CD1c-positive myeloid dendritic cell (primary cell): ENCODE data around the gene LRMDA.
A peak's percentile ranks its signal among the peaks of the same experiment; 100 is the strongest.

ENCODE experiments used
- DNase-seq: peaks from one replicate; pipeline ENCODE4 v3.0.0-alpha.2; 2016; ENCODE audit errors: extremely low spot score

The LRMDA gene

DNA sequence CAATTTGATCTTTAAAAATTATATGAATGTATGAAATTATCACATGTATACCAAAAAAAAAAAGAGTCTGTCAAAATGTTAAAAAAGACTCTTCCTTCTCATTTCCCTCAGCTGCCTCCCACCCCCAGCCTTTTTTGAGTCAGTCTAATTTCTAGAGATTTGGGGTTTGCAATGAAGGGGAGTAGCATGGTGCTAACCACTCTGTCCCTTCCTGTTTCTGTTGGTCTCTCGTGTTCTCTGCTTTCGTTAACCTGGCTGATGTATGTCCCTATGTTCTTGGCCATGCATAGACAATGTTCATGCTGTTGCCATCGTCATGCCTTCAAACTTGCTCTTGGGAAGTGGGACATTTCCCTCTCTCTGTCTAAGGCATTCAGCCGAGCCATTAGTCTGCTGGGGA, 474.1 kb downstream of the LRMDA start:
- no peak for DNase-seq

DNA sequence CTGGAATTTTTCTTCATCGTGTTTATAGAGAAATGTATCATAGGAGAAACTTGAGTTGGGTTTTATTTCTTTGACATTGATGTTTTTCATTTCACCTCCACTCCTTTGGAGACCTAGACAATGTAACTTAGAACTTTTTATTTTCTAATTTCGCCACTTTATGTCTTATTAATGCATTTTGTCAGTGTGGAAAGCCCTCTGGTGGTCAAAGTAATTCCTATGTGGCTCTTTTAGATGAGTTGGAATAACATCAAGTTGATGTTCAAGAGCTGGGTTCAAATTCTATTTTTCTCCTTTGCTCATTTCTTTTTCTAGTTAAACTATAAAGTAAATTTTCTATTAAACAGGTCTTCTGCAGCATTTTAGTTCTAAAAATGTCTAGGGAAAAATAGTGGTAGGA, 478.6 kb downstream of the LRMDA start:
- DNase-seq = peak; percentile 6

DNA sequence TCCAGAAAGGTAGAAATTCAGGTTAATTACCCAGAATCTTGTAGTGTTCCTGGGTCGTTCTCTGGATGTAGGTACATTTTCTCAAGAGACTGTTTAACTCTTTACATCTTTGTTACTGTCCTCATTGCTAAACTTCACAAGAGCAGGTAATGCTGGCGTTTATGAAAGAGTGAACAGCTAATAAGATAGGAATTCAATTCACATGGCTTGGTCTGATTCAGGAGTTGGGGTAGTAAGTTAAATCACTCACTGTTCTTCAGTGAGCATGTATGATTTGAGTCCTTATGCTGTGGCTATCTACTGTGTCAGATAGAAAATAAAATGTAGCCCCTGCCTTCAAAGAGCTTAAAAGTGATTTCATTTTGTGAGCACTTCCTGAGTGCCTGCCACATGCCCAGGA, 480.0 kb downstream of the LRMDA start:
- no peak for DNase-seq

DNA sequence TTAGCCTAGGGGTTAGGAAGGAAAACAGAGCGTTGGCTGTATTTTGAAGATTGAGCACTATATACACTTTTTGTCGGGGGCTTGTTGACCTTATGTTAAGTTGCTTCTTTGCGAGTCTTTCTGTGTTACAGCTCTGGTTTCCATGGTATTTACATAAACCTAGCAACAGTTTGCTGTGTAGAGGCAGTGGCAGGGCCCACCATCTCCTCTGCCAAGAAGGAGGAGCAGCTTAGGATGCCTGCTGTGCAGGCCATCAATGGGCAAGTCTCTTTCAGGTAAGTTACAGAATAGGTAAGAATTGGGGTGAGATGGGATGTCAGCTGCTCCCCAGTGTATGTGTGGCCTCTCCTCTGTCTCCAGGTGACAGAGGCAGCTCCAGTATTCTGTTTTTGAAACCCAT, 485.5 kb downstream of the LRMDA start:
- DNase-seq = no peak

DNA sequence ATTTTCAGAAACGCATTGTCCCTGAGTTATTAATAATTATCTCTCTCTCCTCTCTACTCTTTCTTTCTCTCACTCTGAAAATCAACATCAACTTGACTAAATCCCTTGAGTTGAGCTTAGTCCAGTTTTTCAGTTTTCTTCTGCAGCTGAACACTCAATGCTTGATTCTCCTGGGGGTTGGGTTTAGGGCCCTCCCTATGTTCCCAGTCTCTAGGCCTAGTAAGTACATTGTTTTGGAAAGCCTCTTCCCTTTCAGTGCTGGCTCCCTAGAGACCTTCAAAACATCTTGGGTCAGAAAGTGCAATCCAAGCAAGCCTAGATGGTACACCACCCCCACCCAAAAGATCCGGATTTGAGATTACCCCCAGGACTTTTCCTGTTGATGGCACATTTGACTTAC, 488.5 kb downstream of the LRMDA start:
- DNase-seq = no peak

DNA sequence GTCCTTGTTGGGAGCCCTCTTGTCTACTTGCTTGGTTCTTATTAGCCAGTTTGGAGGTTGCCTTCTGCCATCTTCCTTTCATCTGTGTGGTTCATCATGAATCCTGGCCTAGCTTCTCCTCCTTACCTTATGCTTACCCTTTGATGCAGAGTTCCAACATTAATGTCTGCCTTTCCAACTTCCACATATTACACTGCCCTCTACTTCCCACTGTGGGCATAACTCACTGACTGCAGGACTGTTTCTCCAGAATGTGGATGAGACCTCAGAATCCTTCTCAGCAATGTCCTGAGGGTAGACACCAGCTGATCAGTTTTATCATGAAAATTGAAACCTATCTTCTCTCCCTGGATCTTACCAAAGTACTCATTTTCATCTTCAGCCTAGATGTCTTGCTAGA, 491.0 kb downstream of the LRMDA start:
- no peak for DNase-seq

DNA sequence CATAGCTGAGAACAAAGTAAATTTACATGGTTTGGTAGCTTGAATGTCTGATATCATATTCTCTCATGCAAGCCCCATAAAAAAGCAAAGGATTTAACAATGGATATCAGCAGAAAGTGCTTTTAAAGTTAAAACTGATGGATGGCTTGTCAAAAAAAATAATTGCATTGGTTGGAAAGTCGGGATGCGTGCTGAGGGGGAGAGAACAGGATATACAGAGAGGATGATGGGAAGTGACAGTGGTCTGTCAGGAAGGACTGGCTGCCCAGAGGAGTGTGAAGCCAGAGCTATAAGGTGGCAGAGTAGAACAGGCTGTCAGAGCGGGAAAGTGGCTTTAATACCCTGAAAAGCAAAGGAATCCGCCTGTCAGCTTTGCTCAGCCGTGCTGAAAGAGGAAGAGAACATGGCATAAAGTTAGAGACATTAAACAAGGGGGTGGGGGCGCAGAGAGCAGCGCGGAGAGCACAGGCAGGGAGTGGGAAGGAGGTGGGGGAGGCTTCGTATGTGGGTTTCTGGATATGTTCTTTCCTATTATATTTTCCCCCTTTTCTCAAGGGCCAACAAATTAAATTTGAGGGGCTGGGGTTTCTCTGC, 493.0 kb downstream of the LRMDA start:
- no peak for DNase-seq

DNA sequence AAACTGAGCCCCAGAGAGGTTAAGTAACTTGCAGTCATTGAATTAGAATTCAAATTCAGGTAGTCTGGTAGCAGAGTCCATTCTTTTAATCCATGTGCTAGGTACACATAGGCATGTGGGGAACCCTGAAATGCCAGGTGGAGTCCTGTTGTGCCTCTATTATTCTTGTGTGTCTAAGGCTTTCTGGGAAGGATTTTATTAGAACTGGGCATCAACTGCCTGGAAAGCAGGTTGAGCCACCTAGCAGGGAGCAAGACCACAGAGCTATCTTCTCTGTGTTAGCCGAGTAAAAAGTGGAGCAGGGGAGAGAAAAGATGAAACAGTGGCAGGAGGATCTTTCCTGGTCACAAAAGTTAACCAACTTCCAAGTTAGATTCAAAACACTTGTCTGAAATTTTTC, 494.6 kb downstream of the LRMDA start:
- DNase-seq = no peak

DNA sequence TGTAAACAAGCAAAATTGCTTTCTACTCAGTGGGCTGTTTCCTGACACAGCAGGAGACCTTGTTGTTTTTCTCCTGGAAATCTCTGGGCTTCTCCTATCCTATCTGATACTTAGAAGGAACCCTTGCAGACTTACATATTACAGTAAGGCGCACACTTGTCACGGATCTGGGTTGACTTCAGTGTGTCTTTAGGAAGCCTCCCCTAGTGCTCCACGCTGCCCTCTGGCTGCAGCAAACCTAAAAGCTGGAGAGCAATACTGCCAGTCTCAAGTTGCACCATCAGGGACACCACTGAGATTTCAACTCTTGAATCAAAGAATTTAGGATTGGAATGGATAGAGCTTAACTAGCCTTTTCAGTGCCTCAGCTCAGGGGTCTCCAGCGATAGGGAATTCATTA, 495.3 kb downstream of the LRMDA start:
- DNase-seq = no peak

DNA sequence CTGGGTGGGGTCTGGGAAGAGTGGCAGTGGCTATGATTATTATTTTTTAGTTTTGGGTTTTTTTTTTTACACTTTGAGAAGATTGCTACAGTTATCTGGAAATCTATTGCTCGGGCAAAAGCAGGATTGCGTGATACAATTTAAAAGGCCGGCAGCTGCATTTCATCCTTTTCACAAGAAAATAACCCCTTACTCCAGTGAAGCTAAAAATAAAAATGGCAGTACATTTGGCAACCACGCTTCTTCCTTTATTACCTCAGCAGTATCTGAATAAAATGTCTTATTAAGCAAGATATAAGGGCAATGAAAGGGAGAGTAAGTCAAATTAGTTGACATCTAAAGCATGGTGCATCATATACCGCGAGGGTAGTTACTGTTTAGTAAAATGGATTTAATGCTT, 496.8 kb downstream of the LRMDA start:
- DNase-seq = no peak

DNA sequence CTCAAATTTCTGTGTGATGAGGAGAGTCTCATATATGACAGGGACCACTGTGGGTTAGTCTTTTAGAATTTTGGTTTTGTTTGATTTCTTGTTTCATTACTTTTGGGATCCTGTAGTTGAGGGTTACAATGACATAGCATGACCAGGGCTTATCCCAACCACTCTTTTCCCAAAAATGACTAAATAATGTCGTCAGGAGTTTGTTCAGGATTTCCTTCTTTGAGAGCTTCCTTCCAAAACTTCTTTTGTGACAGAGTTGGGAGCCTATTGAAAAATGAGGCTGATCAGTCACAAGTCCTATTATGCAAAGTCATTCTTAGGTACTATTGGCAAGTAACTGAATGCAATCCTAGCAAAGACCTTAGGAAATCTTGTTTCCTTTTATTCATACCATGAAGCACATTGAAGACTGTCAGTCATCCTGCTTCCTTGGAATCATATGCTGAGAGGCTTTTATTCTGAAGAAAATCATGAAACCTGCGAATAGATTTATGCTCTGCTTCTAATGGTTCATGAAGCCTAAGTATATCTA, 498.3 kb downstream of the LRMDA start:
- DNase-seq = no peak

DNA sequence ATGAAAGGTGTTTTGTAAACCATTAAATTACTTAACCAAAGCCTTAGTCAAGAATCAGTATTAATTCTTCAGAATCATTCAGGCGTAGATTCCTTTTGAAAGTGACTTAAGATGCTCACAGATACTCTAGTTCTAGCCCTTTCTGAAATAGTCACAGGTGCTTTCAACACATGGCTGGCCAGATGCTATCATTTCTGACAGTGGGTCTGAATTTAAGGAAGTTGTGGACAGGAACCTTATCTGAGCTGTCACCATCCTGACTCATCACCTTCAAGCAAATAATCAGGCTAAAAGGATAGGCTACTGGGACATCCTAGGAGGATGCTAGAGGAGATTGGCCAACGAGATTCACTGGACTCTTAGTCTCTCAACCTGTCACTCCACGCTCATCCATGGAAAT, 501.5 kb downstream of the LRMDA start:
- DNase-seq = no peak

DNA sequence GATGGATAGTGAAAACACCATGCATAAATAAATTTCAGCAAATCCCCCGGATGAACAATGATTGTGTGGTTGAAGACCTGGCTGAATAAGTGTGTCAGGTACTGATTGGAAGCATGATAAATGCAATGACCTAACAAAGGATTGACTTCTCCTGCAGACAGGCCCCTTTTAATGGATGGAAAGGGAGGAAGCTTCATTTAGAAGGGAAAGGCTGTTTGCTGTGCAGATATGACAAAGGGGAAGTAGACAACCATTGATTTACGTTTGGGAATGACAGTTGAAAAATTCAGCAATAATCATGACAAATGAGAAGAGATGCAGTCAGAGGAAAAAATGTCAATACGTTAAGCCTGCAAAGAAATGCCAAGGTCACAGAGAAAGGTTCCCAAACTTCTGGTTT, 503.8 kb downstream of the LRMDA start:
- DNase-seq = no peak

DNA sequence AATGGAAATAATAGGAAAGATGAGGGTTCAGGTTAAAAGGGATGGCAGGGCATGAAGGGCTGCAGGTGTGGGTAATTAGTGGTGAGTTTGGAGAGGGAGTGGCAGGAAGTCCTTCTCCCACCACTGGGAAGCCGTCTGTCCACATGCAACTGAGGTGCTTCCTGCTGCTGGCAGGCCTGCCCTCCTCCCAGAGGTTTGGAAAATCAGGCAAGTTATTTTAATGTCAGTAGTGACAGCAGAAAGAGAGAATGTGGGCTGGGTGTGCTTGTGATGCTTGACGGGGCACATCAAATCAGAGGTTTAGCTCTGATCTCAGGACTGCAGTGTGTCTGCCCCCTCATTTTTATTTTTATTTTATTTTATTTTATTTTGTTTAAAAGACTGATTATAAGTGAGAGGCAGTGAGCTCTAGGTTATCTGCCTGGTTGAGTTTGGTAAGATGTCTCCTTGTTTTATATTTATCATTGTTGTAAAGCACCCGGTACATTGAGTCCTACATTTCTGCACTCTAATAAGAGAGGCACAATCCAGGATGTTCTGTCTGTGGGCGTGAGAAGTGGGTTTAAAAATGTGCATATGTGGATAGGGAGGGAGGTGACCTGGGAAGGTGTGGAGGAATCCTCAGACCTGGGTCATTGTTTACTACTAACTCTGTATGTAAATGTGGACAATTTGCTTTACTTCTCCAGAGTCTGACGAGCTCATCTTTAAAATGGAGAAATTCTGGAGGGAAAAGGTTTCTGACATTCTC, 504.4 kb downstream of the LRMDA start:
- no peak for DNase-seq

DNA sequence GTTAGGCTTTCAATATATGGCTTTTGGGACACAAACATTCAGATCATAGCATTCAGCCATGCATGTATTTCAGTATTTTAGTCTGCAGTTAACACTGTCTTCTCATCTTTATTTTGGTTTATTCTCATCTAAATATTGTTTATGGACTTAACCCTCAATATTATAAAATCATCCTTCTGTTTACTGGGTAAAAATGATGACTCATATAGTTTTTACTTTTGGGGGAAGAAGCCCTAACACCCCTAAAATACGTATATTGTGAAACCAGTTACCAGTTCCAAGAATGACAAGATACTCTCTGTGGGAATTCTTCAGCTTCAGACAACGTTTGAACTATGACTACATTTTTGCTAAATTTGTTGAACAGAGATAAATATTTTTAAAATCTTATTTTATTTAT, 505.4 kb downstream of the LRMDA start:
- DNase-seq = no peak

DNA sequence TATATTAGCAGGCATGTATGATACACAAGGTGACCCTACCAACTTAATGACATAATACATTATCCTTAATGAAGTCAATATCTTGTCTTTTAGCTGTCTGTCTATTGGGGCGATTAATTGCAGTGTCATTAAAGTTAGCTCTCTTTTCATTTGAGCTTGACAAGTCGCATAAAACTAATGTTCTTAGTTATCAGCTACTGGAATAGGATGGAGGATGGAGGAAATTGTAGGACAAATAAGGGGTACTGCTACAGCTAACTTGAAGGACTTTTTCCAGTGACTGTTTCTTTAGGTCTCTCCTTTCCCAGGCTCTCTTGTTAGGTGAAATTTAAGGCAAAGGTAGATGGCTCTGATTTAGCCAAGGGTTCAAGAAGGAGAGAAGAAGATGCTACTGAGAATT, 506.4 kb downstream of the LRMDA start:
- DNase-seq = no peak

DNA sequence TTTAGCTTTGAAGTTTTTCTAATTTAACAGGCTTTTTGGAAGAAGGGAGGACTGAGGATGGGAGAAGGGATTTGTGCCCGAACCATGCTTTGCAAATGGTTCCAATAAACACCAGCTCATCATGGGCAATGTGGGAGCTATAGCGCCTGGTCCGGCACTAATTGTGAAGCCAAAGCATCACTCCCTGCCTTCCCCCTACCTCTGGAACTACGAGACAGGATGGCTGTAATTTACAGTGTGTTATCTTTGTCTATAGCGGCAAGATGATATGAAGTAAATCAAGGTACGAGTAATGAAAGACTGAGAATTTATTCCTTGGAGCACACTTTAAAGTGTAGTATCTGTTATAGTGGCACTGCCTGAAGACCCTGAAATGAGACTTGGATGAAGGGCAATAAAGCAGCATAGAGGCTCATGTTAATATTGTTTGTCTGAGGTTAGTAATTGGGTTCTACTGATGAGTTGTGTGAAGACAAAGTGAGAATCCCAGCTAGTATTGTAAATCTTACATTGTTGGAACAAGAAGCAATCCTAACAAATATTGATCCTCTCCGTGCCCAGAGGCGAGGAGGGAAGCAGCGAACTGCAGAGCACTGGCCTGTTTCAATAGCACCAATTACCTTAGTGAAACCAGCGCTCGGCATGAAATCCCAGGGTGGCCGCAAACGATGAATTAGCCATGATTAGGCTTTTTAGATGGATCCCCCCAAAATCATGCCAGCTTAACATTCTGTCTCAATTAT, 507.1 kb downstream of the LRMDA start:
- DNase-seq = no peak

DNA sequence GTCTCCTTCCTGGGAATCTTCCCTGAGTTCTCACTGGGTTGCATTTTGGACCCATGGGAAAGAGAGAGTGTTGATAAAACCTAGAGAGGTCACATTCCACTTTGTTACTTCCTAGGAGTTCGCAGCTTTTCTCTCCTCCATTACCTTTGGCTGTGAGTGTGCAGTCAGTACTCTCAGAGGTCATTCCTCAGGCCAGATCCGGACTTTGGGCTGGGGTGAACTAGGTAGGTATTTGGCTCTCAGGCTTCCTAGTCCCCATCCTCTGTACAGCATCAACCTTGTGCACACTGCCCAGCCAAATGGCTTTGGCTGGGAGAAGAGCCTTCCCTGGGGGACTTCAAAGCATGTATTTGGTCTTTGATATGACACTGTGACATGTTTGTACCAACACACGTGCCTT, 508.1 kb downstream of the LRMDA start:
- no peak for DNase-seq

DNA sequence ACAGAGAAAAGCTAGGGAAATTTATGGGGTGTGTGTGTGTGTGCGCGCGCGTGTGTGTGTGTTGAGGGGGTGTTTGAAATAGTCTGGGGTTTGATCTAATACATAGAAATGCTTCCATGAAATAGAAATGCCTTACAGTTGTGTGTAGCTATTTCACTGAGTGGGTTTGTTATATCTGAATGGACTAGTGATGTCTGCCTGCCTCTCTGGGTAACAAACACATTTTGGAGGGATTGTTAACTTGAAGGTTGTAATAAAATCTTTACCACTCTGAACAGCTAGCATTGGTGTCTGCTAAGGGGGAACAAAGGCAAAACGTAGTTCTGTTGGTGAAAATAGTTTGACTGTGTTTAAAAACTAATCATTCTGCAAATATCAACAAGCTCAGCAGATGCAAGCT, 509.3 kb downstream of the LRMDA start:
- no peak for DNase-seq

DNA sequence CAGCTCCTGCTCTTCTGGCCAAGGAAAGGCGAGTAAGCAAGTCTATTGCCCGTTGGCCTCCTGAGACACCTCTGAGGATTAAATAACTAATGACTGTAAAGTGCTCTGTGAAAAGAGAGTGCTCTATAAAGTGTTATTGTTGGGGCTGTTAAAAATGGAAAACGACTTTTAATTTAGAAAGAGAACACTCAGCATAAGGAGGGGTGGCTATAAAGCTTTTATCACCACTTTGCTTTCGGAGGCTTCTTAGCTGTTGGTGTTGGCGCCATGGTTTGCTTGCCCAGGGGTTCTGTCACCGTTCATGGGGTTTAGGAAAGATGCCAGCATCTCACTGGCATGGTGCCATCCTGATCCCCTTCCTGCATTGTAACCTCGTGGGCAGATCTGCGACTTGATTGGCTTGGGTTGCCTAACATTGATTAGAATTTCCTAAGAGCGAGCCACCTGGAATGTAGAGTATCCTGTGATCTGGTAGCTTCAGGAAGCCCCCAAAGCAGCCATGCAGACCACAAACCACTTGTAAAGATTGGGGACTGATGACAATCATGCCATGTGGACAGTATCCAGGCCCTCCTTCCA, 509.9 kb downstream of the LRMDA start:
- DNase-seq = no peak

DNA sequence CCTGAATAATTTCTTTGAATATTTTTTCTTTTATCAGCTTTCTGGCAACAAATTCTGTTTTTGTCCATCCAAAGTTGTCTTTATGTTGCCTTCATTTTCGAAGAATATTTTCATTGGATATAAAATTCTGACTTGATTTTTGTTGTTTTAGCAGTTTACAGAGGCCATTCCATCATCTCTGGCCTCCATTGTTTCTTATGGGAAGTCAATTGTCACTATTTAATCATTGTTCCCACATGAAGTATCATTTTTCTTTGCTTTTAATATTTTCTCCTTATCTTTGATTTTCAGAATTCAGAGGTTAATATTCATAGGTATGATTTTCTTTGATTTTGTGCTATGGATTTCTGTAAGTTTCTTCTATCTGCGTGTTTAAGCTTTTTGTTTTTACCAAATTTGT, 512.6 kb downstream of the LRMDA start:
- no peak for DNase-seq

DNA sequence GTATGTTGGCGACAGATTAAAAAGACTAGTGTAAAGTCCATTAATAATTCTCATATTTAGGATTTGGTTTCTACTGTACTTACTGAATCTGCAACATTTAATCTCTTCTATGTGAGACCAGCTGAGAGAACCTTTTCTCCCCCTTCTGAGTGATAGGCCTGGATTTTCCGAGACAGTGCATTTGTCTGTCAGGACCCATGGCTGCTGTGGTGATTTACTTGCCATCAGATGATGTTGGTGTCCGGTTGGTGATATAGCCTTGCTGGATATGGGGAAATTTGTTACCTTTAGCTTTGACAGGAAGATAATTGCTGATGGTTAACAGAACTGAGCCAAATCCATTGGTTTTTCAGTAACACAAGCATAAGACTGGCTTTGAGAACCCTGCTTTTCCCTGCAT, 517.2 kb downstream of the LRMDA start:
- DNase-seq = no peak

DNA sequence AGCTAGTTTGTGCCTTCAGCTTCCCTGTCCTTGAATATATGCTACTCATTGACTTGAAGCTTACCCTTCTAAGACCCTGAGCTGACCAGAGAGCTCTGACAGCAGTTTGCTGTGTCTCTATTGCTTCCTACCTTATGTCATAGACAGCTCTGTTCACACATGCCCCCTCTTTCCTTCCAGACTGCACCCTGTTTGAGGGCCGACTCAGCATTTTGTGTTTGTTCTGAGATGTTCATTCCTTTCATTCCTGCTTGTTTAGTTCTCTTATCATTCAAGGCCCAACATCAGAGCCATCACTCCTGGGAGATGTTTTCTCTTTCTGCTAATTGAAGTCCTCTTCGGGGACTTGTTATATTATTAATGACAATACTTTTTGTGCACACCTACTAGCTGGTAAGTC, 518.9 kb downstream of the LRMDA start:
- DNase-seq = no peak
